Activated naive CD8-positive, alpha-beta T cell treated with anti-CD3 and anti-CD28 coated beads, Interleukin-2, amount 50 U/mL, for 16 hours (primary cell): ENCODE data around the gene ADAM10.
"Not testable (repeated sequence)": the region's sequence is repeated elsewhere in the genome, so short reads cannot be mapped to it uniquely, and the experiment has no call there.

ENCODE experiments used
- DNase-seq: peaks from one replicate; pipeline ENCODE4 v3.0.0-alpha.2; 2020; ENCODE audit warnings: low read depth, low spot score

ADAM10 gene

DNA sequence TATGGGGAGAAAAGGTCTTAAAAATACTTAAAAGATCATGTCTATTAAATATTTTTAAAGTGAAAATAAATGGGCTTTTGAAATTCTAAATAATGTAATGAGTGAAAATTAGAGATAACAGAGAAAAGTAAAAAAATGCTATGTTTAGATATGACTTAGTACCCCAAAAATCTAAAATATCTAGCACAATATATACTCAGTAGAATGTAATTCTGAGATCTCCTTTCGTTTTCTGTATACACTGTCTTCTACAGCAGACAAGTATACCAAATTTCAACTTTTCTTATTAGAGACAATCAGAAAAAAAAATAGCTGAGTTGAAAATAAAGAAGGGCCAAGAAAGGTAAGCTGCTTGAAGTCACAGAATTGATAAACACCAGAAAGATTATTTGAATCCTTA lies 140.8 kb downstream of the ADAM10 start:
- DNase-seq: no peak

GRCh38 chr15:58608129-58608590 lies 141.3 kb downstream of the ADAM10 start:
- no peak for DNase-seq

DNA sequence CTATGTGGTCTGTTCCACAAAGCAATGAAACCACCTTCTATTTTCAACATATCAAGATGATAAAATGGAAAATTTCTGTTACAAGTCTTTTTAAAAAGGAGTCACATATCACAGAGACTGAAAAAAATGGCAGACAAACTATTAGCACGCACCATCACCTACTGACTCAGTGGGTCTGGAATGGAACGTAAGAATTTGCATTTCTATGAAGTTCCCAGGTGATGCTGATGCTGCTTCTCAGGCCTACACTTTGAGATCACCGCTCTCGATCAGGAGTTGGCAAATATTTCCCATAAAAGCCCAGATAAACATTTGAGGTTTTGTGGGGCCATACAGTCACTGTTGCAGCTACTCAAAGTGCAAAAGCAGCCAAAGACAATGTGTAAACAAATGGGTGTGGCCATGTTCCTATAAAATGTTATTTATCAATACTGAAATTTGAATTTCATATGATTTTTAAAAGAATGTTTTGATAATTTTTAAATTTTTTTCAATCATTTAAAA lies 142.9 kb downstream of the ADAM10 start:
- no peak for DNase-seq

DNA sequence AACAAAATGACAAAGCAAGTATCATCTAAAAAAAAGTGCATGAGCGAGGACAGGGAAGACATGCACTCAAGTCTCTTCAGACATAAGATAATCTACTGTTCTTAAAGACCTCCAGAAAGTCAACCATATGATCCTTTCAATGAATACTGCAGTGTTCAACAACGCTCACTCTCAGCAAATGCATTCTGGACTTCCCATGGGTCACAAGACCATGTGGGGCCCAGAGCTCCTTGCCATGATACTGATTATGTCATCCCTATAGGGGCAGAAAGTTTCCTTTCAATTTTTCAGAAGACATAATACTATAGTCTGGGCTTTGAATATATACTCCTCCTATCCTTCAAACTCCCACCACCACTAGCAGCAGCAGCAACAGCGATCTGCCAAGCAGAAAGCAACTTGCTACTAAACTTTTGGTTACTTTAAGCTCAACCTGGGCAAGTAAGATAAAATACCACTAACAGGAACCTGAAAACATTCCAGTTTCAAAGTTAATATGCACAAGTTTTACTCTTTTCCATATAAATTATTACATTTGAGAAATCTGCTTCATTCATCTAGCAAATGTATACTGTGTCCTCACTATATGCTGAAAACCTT lies 143.5 kb downstream of the ADAM10 start:
- DNase-seq: no peak

DNA sequence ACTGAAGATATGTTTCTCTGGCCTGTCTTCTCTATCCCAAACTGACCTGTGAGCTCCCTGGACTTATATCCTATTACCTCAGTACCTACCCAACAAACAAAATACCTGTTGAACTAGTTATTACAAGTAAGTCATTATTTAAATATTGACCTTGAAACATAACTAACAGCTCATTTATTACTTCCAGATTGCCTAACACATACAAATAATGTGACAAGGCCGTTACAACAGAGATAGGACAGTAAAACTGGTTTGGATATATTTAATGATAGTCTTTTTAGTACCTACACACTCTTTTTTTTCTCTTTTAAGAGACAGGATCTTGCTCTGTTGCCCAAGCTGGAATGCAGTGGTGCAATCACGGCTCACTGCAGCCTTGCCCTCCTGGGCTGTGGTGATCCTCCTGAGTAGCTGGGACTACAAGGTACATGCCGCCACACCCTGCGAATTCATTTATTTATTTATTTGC lies 145.0 kb downstream of the ADAM10 start:
- DNase-seq: no peak

- not testable (repeated sequence) for DNase-seq
Observed at GRCh38 chr15:58603927-58604326, 145.6 kb downstream of the ADAM10 start.

- DNase-seq: no peak
Observed at GRCh38 chr15:58602823-58603222, 146.7 kb downstream of the ADAM10 start.

GRCh38 chr15:58598829-58599210 lies 150.7 kb downstream of the ADAM10 start:
- no peak for DNase-seq

- DNase-seq: no peak
Observed at GRCh38 chr15:58597943-58598828, 151.3 kb downstream of the ADAM10 start.

DNA sequence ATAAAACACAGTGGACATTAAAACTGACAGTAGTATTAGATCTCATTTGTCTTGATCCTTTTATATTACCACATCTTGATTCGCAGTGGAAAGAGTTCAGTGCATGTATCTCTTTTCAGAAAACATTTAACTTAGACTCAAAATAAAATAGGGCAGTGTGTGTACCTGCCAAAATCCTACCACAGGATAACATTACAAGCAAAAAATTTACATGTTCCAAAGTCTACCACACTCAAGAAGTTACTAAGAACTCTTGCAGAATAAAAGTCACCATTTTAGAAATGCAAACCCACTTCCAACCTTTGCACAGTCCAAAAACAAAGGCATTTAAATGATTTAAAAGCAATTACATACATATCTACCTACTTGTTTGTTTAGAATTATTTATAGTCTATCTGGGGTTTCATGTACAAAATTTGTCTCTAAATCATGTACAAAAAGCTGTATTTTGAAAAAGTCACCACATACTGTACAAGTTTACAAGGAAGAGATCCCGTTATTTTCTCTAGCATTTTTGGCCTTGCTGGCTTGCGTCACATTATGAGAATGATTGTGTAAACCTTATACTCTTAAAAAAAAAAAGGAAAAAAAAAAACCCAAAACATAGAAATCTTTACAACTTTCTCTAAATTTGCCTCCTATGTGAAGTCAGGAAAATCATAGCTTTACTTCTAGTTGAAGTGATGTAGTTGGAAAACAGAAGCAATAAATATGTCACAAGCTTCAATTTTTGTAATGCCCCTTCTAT lies 153.8 kb downstream of the ADAM10 start:
- DNase-seq: no peak

GRCh38 chr15:58594898-58595297 lies 154.6 kb downstream of the ADAM10 start:
- DNase-seq: no peak

DNA sequence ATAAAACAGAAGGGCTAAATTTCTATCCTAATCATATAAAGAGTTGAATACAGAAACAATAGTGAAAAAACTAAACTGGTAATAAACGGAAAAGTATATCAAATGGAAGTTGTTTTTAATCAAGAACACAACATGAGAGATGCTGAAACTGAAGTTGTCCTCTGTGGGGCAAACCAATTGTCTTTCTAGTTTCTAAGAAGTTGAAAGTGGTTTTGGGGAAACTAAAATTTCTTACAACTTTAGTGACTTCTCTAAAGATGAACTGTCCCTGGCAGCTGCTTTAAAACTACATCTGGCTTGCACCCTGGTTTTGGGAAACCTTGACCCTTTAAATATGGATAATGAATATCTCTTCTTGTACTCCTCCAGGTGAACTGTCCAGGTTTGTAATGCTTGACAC lies 155.6 kb downstream of the ADAM10 start:
- DNase-seq: no peak

DNA sequence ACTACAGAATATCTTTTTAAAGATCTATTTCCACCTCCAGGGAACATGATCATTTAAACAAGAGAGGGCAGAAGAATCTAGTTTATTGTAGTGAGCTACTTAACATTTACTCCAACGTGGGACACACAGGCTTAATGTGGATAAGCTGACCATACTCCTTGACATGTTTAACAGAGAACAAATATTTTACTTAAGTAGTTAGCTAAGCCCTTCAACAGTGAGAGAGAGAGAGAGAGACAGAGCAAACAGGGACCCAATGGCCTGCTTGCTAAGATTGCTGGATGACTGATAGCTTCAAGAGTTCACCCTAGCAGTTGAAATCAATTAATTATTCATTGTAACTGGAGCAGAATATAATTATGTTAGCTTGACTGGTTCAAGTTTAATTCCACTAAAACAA lies 158.6 kb downstream of the ADAM10 start:
- DNase-seq: no peak

GRCh38 chr15:58590236-58590635 lies 159.3 kb downstream of the ADAM10 start:
- no peak for DNase-seq

DNA sequence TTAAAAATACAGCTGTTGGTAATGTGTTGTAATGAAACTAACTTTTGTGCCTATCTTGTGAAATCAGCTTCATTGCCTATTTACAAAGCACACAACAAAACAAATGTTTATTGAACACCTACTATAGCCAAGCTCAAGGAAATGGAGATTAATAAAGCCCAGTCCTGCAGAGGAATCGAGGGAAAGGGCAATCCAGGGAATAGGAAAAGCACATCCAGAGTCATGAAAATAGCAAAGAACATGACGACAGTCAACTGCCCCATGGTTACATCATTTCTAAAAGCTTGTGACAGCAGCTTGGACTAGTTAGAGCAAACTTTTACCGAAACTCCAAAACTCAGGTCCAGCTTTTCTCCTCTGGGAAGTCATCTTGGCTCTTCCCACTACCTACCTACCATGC lies 160.5 kb downstream of the ADAM10 start:
- DNase-seq: no peak

DNA sequence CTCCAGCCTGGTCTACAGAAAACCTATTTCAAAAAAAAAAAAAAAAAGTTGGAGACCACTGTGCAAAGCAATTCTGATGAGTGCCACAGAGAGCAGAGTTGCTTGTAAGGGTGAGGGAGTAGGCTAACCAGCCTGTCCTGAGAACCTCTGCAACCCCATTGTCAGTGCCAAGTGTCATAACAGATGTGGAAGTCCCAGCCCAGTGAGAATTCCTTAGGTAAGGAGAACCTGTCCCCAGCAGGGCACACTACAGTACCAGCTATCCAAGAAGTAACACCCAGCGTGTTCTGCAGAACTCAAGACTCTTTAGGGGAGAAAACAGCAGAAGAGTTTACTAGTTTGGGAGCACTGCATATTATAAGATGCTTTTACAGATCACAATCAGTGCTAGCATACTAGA lies 161.4 kb downstream of the ADAM10 start:
- DNase-seq: no peak

DNA sequence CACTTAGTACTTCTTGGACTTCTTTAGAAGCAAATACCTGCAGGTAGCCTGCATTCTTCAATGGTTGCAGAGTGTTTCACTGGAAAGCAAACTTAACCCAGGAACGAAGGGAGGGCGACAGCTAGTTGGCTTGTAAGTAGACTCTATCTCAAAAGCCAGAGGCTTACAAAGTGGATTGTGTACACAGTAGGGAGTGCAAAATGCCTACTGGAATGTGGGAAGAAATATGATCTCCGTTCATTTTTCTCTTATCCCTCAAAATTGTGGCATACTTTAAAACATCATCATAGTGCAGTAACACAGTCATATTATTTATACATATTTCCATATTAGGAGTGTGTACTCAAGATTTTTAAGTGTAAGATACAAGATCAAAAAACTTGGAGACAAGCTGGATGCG lies 162.0 kb downstream of the ADAM10 start:
- no peak for DNase-seq

- no peak for DNase-seq
Observed at GRCh38 chr15:58585693-58586443, 163.6 kb downstream of the ADAM10 start.

DNA sequence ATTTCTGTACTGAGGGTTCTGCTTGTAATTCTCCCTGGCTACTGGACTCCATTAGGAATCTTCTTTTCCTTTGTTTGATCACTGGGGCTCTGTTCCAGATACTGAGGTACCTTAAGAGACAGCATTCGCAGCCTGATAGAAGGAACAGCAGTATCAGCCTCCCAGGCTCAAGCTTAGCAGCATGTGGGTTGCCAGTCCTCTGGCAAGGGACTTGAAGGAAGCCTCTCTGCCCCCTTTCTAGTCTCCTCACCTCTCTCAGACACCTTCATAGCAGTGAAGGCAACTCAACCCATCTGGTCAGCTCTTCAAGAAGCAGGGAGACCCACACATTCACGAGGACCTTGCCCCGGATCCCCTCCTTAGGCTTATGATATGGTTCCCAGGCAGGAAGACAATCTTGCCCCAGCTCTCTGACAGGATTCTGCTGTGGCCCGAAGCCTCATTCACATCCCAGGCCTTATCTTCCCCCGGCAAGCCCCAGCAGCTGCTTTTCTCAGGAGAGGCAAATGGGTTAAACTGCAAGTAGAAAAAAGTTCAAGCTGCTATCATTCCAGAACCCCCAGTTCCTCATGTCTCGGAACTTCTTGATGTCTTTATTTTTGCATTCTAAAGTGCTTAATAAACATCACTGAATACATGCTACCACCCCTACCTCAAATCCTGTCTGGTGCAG lies 164.6 kb downstream of the ADAM10 start:
- no peak for DNase-seq

GRCh38 chr15:58583171-58583908 lies 166.2 kb downstream of the ADAM10 start:
- DNase-seq: no peak
